Kidney tubule cell (primary cell): ENCODE measurements around the gene HS6ST2.

Experiments
- DNase-seq: peaks from one replicate; pipeline ENCODE4 v3.0.0-alpha.2; 2018; ENCODE audit warnings: low spot score

The HS6ST2 gene

DNA sequence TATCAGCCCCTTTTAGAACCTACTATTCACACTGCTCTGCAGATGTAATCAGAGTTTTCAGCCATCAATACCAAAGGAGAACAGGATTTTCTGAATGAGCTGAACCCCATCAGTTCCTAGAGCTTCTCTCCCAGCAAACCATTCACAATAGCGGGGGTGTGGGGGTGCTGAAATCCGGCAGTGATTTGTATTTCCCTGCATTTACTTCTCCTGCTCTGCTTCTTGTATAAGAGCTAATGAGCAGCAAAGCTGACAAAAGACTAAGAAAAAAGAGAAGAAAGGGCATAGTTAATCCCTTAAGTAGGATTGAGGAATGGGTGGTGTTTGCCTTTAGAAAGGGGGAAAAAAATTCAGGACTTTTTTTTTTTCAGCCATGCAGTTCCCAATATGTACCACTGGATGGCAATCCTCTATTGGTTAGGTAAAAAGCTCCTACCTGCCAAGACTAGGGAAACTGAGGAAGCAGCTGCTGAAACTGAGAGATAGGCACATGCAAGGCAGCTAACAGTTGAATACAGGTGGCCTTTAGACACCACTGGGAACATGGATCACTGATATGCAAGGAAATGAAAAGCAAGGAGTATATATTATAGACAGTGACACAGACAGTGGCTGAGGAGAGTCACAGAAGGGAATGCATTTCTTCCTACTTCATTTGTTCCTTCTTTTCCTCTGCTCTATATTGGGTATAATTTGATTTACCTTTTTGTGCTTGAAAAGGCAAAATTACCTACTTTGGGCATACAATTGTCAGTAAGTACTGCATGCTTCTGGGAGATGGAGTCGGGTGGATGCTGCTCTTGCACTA is 217.9 kb downstream of the HS6ST2 start:
- DNase-seq = peak; percentile 9

- DNase-seq = no peak
Measured at GRCh38 chrX:132738951-132739350, 219.5 kb downstream of the HS6ST2 start.

DNA sequence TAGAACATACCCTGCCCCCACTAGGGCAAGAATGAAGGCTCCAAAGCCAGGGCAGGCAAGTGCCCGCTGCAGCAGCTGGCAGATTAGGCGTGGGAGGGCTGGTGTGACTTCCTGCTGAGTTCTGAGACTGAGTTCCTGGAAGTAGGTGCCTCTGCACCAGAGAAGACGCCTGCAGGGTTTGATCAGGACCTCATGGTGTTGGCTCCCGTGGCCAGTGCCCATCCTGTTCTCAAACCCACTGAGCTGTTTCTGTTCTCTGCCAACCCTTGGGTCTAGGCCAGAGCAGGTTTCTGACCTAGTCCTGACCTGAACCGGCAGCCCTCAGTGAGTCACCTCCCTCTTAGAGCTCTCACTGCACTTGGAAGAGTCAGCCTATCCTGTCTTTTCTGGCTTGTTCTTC is 220.7 kb downstream of the HS6ST2 start:
- peak; percentile 67 for DNase-seq

DNA sequence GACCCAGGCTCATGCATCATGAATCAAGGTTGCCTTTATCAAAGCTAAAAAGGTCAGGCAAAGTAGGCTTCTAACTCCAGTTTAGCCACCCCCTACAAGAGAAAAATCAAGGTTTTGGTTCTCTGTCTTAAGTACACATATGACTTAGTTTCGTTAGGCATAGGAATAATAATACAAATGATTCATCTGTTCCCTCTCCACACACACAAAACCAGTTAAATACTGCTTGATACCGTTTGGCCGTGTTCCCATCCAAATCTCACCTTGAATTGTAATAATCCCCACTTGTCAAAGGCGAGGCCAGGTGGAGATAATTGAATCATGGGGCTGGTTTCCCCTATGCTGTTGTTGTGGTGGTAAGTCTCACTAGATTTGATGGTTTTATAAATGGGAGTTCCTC is 226.2 kb downstream of the HS6ST2 start:
- no peak for DNase-seq

DNA sequence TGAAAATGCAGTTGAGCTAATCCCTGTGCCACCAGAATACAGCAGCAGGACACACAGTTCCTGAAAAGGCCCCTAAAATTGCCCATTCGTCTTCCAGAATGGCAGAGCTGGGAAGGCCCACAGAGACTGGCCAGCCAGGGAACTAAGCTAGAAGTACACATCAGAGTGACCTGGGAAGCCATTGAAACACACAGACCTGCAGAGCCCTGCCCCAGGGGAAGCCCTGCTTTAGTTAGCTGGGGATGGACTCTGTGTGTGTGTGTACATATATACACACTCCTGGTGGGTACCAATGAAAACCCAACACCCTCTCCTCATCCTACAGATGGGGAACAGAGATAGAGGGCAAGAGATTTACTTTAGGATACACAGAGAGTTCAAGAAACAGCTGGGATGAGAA is 227.7 kb downstream of the HS6ST2 start:
- no peak for DNase-seq

DNA sequence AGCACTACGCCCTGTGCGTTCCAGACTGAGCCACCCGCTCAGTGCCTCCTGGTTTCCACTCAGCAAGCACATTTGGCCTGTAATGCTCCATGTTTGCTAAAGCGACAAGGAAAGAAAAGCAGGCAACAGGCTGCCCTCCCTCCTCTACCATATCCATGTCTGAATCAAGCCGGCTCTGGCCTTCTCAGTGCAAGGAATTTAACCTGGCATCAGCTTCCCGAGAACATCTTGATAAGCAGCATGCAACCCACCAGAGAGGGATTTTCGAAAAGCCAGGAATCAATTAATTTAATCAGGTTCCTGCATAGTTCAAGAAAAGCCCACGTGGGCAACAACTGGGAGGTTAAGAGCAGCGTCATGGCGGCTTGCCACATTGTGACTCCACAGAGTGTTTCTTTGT is 228.2 kb downstream of the HS6ST2 start:
- no peak for DNase-seq

GRCh38 chrX:132728296-132728695 is 230.1 kb downstream of the HS6ST2 start:
- no peak for DNase-seq

DNA sequence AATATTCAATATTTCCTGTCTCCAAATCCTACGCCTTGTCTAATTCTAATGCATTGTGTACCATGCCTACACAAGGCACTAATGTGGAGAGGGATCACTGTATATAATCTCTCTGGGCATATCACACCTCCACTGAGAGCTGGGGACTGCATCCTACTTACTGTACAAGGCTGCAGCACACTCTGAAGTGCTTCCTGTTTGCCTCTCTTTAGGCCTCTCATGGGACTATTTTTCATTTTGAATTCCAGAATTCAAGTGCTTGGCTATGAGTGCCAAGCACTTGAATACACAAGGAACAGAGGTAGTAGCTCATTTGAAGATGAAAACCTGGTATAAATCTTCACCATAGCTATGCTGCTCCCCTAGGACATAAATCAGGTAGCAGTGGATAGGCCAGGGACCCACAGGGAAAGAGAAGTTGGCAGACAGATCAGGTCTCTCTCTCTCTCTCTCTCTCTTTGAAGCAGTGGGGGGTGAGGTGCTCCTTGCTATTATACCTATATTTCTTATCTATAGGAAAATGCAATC is 239.9 kb downstream of the HS6ST2 start:
- DNase-seq = no peak

- no peak for DNase-seq
Measured at GRCh38 chrX:132716006-132716405, 242.4 kb downstream of the HS6ST2 start.

DNA sequence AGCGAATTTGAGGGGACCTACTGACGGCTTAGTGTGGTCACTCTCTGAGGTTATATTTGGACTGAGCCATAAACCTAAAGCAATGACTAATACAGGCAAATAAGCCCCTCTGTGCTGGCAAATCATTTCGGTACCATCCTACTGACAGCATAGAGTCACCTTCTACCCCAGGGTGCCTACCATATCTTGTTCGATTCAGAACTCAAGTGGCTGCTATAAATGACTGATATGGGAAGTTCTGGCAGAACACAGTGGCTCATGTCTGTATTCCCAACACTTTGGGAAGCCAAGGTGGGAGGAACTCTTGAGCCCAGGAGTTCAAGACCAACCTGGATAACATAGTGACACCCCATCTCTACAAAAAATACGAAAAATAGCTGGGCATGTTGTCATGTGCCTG is 243.5 kb downstream of the HS6ST2 start:
- DNase-seq = no peak

DNA sequence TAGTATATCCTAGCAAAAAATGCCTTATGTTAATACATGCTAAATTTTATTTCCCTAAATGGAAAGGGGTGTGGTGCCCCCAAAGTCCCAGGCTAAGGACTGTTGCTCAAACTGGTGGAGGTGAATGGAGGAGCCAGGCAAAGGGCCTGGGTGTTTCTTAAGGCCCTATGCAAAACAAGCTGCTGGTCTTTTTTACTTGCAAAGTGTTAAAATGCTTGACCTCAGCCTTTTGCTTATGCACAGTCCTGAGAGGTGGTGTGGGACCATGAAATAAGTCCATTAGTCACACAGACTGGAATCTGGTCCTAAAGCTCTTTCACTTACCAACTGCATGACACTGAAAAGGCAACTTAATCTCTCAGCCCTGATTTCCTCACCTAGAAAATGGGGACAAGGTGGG is 246.1 kb downstream of the HS6ST2 start:
- no peak for DNase-seq

DNA sequence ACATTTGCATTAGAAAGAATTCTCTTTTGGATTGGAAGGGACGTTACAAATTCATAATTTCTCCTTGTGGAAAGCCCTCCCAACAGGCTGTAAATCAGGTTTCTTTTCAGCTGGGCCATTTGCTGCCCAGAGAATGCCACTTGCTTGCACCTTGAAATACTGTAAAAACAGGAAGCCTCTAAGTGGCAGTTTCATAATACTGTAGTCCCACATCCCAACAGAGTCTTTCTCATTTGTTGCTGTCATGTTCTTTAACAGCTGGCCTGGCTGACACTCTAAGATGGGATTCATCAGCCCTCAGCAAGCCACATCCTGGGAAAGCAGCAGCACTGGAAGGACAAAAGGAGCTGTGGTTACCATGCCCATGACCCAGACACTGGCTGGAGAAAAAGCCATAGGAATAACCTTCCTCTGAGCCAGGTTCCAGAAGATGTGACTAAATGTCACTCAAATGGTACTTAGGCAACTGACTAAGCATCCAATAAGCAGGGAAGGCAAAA is 247.7 kb downstream of the HS6ST2 start:
- peak; percentile 16 for DNase-seq

DNA sequence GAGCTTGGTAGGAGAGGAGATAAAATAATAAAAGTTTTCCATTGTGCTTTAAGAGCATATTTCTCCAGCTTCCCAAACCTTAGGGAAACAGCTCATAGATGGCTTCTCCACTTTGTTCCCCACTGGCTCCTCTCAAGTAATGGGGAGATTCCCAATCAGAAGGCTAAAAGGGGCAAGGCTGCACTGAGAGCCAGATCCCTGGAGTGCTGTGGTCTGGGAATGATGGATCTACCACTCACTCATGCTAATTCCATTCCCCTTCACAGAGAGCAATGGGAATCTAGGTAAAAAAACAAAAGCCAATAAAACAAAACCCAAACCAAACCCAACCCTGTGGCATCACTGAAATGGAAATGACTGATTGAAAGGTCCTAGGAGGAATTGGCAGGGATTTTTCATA is 249.9 kb downstream of the HS6ST2 start:
- DNase-seq = no peak

DNA sequence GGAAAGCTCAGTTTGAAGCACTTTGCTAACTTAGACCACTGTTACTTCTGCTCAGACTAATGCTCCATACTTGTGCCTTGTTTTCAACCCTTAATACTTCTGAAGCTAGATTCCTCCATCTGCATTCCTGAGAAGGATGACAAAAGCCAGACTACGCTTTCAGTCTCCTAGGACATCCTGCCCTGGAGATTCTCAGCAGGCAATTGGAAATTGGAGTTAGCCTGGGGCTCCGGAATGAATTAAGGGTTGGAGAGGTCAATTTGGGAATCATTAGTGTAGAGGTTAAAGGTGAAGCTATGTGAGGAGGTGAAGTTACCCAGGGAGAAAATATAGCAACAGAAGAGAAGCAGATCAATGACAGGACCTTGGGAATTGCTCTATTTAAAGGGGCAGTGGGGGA is 253.7 kb downstream of the HS6ST2 start:
- no peak for DNase-seq

- DNase-seq = no peak
Measured at GRCh38 chrX:132694382-132694781, 264.0 kb downstream of the HS6ST2 start.

- no peak for DNase-seq
Measured at GRCh38 chrX:132692526-132692925, 265.9 kb downstream of the HS6ST2 start.

- no peak for DNase-seq
Measured at GRCh38 chrX:132692066-132692465, 266.4 kb downstream of the HS6ST2 start.

GRCh38 chrX:132689612-132690563 is 268.5 kb downstream of the HS6ST2 start:
- no peak for DNase-seq

DNA sequence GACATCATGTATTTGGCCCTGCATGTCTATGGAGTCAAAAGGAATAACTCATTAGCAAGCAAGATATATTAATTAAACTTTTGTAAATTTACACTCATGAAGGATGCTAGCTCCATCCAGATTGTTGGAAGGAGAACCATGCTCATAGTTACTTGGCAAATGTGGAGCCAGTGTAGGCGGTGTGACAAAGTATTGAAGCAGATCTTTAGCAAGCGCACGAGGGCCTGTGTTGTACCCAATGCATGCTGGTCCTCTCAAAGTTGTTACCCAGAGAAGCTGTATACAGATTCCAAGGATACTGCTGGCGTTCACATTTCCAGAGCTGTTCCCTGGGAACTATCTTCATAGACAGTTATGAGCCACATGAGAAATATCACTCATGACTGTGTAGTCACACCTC is 273.2 kb downstream of the HS6ST2 start:
- DNase-seq = no peak

DNA sequence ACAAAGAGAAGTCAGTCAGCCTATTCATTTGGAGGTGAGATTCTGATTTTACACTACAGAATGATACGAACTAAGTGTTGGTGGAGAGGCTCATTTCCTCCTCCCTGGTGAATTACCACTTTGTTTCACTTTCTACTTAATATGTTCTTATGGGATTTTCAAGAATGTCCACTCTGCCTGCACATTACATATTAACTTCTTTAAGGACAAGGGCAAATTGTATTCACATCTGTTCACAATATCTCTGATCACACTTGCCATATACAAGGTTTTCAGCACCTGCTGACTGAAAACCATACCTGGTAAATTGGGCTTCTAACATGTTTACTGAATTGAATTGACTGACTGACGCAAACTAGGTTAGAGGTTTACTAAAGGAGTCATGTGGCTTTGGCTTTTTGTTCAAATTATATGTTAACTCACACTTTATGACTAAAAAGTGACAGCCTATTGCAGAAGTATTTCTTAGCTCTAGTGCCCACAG is 281.2 kb downstream of the HS6ST2 start:
- DNase-seq = no peak

GRCh38 chrX:132676561-132677186 is 281.8 kb downstream of the HS6ST2 start:
- DNase-seq = peak; percentile 11

DNA sequence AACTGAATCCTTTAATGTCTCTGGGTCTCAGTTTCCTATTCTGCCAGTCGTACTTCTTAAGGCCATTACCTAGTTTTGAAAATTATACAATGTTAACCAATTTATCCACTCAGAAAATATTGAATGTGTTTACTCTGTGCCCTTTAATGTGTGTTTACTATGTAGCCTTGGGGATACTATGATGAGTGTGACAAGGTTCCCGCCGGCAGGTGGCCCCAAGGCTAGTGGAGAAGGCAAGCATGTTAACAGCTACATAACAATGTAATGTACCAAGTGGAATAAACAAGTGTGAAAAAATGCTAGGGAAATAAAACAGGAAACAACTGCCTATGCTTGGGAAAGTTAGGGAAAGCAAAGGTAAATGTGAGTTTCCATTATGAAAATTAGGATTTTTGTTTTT is 282.3 kb downstream of the HS6ST2 start:
- DNase-seq = no peak
